CD4-positive, alpha-beta T cell treated with Interleukin-6 at 100 ng/mL for 8 hours (primary cell): ENCODE results near the gene DNAJC15.
"Not testable (repeated sequence)": the region's sequence is repeated elsewhere in the genome, so short reads cannot be mapped to it uniquely, and the experiment has no call there.

Source experiments
- DNase-seq: peaks from one replicate; pipeline ENCODE4 v3.0.0-alpha.2; 2020; ENCODE audit warnings: mixed read lengths, low spot score

Gene DNAJC15

GRCh38 chr13:43005460-43006236, 17.7 kb upstream of the DNAJC15 start:
- DNase-seq, result no peak

GRCh38 chr13:43006893-43007631, 16.3 kb upstream of the DNAJC15 start:
- no peak for DNase-seq

- DNase-seq, result no peak
Measured at GRCh38 chr13:43008596-43008995, 14.8 kb upstream of the DNAJC15 start.

- no peak for DNase-seq
Measured at GRCh38 chr13:43009506-43009905, 13.9 kb upstream of the DNAJC15 start.

- no peak for DNase-seq
Measured at GRCh38 chr13:43014162-43014561, 9.2 kb upstream of the DNAJC15 start.

GRCh38 chr13:43016226-43016625, 7.2 kb upstream of the DNAJC15 start:
- no peak for DNase-seq

GRCh38 chr13:43019811-43020210, 3.6 kb upstream of the DNAJC15 start:
- DNase-seq, result no peak

GRCh38 chr13:43020794-43021193, 2.6 kb upstream of the DNAJC15 start:
- no peak for DNase-seq

- DNase-seq, result no peak
Measured at GRCh38 chr13:43021926-43022670, 1.3 kb upstream of the DNAJC15 start.

GRCh38 chr13:43022934-43023288, 475 bp upstream of the DNAJC15 start:
- DNase-seq, result no peak

- DNase-seq, result no peak
Measured at GRCh38 chr13:43026262-43026661, 2.9 kb downstream of the DNAJC15 start.

- DNase-seq, result no peak
Measured at GRCh38 chr13:43030548-43030947, 7.2 kb downstream of the DNAJC15 start.

- no peak for DNase-seq
Measured at GRCh38 chr13:43031881-43032280, 8.5 kb downstream of the DNAJC15 start.

- DNase-seq, result no peak
Measured at GRCh38 chr13:43033038-43033437, 9.7 kb downstream of the DNAJC15 start.

GRCh38 chr13:43036351-43037250, 13.2 kb downstream of the DNAJC15 start:
- no peak for DNase-seq

GRCh38 chr13:43039966-43040365, 16.6 kb downstream of the DNAJC15 start:
- DNase-seq, result no peak

- not testable (repeated sequence) for DNase-seq
Measured at GRCh38 chr13:43040581-43041368, 17.4 kb downstream of the DNAJC15 start.

- DNase-seq, result no peak
Measured at GRCh38 chr13:43041369-43041921, 18.1 kb downstream of the DNAJC15 start.

- DNase-seq, result no peak
Measured at GRCh38 chr13:43042410-43042921, 19.1 kb downstream of the DNAJC15 start.

GRCh38 chr13:43044720-43045301, 21.4 kb downstream of the DNAJC15 start:
- no peak for DNase-seq
